ENCODE data around the gene SLC35F2.

SLC35F2 gene

DNA sequence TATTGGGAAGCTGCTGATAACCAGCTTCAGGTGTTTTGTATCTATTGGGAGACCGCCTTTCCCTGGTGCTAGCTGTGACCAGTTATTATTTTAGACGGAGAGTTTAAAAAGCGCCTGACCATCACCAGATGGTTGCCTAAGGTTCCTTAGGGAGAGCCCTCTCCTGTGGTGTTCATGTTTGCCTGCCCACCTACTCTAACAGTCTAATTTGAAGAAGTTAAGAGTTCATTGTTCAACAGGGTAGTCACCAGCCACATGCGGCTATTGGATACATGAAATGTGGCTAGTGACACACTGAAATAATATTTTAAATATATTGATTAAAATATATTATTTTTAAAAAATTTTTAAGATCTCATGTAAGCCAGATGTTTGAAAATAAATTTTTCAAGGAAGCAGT lies 75.5 kb downstream of the SLC35F2 start:
- Histone ChIP-seq H3K36me3 (ENCODE audit: control insufficient read depth in 1 of 2, insufficient read depth in 2 of 2, low read depth in 1 of 2, low read length in 2 of 2) (no peaks in the 10 kb centered on the region), H3K79me1 (replicated peaks; ENCODE audit: low read length, poor library complexity, severe bottlenecking) (no peaks in the 10 kb centered on the region), H3K4me3 (ENCODE audit: insufficient read depth in 1 of 2, low read depth in 1 of 2, low read length in 2 of 2) (no peak overlapping the region), H3K4me2 (ENCODE audit: low read length, poor library complexity, severe bottlenecking) (no peak overlapping the region), H3K23ac (ENCODE audit: low read length in 2 of 2) (no peak overlapping the region), H3K14ac (ENCODE audit: low read length in 2 of 2) (no peak overlapping the region), H3K9ac (ENCODE audit: low read length) (no peak overlapping the region), H2BK15ac (ENCODE audit: low read depth, poor library complexity, severe bottlenecking) (no peak overlapping the region), H2BK5ac (ENCODE audit: low read depth, low read length, poor library complexity, severe bottlenecking) (no peak overlapping the region), H4K91ac (ENCODE audit: low read length) (no peak overlapping the region), H2AFZ (ENCODE audit: low read depth, low read length) (no peak overlapping the region), H3K18ac (ENCODE audit: low read depth in 1 of 2, low read length in 2 of 2) (no peak overlapping the region), H3K27me3 (ENCODE audit: control insufficient read depth in 1 of 2, insufficient read depth in 1 of 2, low read length in 2 of 2) (no peaks in the 10 kb centered on the region), H2AK5ac (ENCODE audit: low read length, severe bottlenecking) (no peak overlapping the region), H3K4ac (ENCODE audit: low read depth in 1 of 2, low read length in 2 of 2) (no peak overlapping the region), H2BK12ac (ENCODE audit: low read length in 2 of 2) (no peak overlapping the region), H4K8ac (ENCODE audit: low read length) (no peak overlapping the region), H2BK120ac (ENCODE audit: low read depth, low read length) (no peak overlapping the region), H3K4me1 (ENCODE audit: control insufficient read depth, insufficient read depth, low read depth, low read length) (peaks cover under 1% of the 10 kb centered on the region), H3K9me3 (ENCODE audit: control insufficient read depth, low read length) (no peaks in the 10 kb centered on the region), H3K27ac (ENCODE audit: low read length, poor library complexity, severe bottlenecking) (no peak overlapping the region)
- DNase-seq: no peak
- 99% methylated on average over 3 of the region's 4 CpGs for WGBS

DNA sequence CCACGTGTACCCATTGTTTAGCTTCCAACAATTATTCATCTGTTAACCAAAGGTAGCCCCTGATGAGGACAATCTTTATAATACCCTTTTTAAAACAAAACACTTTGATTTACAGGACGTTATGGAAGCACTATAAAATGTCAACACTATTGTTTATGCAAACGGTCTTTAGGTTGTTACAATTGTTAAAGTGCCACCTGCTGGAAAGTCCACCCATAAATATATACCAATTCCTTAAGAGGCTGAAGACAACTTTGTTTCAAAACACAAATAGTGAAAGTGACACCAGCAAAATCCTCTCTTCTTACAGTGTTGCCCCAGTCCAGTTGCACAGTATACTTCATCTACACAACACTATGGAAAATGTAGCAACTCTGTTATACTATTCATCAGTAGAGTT lies 77.8 kb downstream of the SLC35F2 start:
- Histone ChIP-seq H2BK15ac (ENCODE audit: low read depth, poor library complexity, severe bottlenecking) (no peak overlapping the region), H4K91ac (ENCODE audit: low read length) (no peak overlapping the region), H3K27ac (ENCODE audit: low read length, poor library complexity, severe bottlenecking) (no peak overlapping the region), H3K4me3 (ENCODE audit: insufficient read depth in 1 of 2, low read depth in 1 of 2, low read length in 2 of 2) (no peak overlapping the region), H3K23ac (ENCODE audit: low read length in 2 of 2) (no peak overlapping the region), H4K8ac (ENCODE audit: low read length) (no peak overlapping the region), H2BK120ac (ENCODE audit: low read depth, low read length) (no peak overlapping the region), H3K9ac (ENCODE audit: low read length) (no peak overlapping the region), H2AFZ (ENCODE audit: low read depth, low read length) (no peak overlapping the region), H3K4me1 (ENCODE audit: control insufficient read depth, insufficient read depth, low read depth, low read length) (no peaks in the 10 kb centered on the region), H3K18ac (ENCODE audit: low read depth in 1 of 2, low read length in 2 of 2) (no peak overlapping the region), H3K27me3 (ENCODE audit: control insufficient read depth in 1 of 2, insufficient read depth in 1 of 2, low read length in 2 of 2) (no peaks in the 10 kb centered on the region), H3K9me3 (ENCODE audit: control insufficient read depth, low read length) (peaks cover 2% of the 10 kb centered on the region), H3K4ac (ENCODE audit: low read depth in 1 of 2, low read length in 2 of 2) (no peak overlapping the region), H2BK5ac (ENCODE audit: low read depth, low read length, poor library complexity, severe bottlenecking) (no peak overlapping the region), H3K79me1 (replicated peaks; ENCODE audit: low read length, poor library complexity, severe bottlenecking) (no peaks in the 10 kb centered on the region), H2BK12ac (ENCODE audit: low read length in 2 of 2) (no peak overlapping the region), H3K36me3 (ENCODE audit: control insufficient read depth in 1 of 2, insufficient read depth in 2 of 2, low read depth in 1 of 2, low read length in 2 of 2) (no peaks in the 10 kb centered on the region), H3K4me2 (ENCODE audit: low read length, poor library complexity, severe bottlenecking) (no peak overlapping the region), H2AK5ac (ENCODE audit: low read length, severe bottlenecking) (no peak overlapping the region), H3K14ac (ENCODE audit: low read length in 2 of 2) (no peak overlapping the region)
- 63% methylated on average over 3 of the region's 3 CpGs for WGBS
- no peak for DNase-seq

DNA sequence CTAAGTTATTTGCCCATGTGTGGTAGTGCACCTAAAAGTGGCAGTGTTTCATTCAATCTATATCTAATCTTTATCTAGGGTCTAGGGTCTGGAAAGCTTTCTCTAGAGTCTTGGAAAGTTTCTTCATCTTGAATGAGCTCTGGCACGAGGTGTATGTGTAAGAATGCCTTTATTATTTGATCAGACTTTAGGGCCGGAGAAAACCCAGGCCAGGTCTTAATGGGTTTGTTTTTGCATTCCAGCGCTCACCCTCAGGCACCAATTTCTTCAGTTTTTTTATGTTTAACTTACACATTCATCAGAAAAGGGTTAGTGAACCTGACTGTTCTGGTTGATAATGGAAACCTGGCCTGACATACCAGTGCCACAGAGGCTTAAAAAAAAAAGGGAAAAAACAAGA lies 78.5 kb downstream of the SLC35F2 start:
- H2AK5ac ChIP-seq (ENCODE audit: low read length, severe bottlenecking): no peak overlapping the region
- H3K4me3 ChIP-seq (ENCODE audit: insufficient read depth in 1 of 2, low read depth in 1 of 2, low read length in 2 of 2): no peak overlapping the region
- H3K14ac ChIP-seq (ENCODE audit: low read length in 2 of 2): no peak overlapping the region
- H4K91ac ChIP-seq (ENCODE audit: low read length): no peak overlapping the region
- 57% methylated on average over 1 of the region's 3 CpGs for WGBS
- no peak overlapping the region for H2BK5ac ChIP-seq (ENCODE audit: low read depth, low read length, poor library complexity, severe bottlenecking)
- no peak overlapping the region for H3K18ac ChIP-seq (ENCODE audit: low read depth in 1 of 2, low read length in 2 of 2)
- no peak overlapping the region for H3K27ac ChIP-seq (ENCODE audit: low read length, poor library complexity, severe bottlenecking)
- H4K8ac ChIP-seq (ENCODE audit: low read length): no peak overlapping the region
- no peak overlapping the region for H3K9ac ChIP-seq (ENCODE audit: low read length)
- H3K4me1 ChIP-seq (ENCODE audit: control insufficient read depth, insufficient read depth, low read depth, low read length): no peaks in the 10 kb centered on the region
- no peak overlapping the region for H2BK120ac ChIP-seq (ENCODE audit: low read depth, low read length)
- H2AFZ ChIP-seq (ENCODE audit: low read depth, low read length): no peak overlapping the region
- DNase-seq: no peak
- no peak overlapping the region for H2BK15ac ChIP-seq (ENCODE audit: low read depth, poor library complexity, severe bottlenecking)
- H3K23ac ChIP-seq (ENCODE audit: low read length in 2 of 2): no peak overlapping the region
- no peak overlapping the region for H2BK12ac ChIP-seq (ENCODE audit: low read length in 2 of 2)
- peaks cover 2% of the 10 kb centered on the region for H3K9me3 ChIP-seq (ENCODE audit: control insufficient read depth, low read length)
- no peaks in the 10 kb centered on the region for H3K36me3 ChIP-seq (ENCODE audit: control insufficient read depth in 1 of 2, insufficient read depth in 2 of 2, low read depth in 1 of 2, low read length in 2 of 2)
- H3K4me2 ChIP-seq (ENCODE audit: low read length, poor library complexity, severe bottlenecking): no peak overlapping the region
- no peaks in the 10 kb centered on the region for H3K79me1 ChIP-seq (replicated peaks; ENCODE audit: low read length, poor library complexity, severe bottlenecking)
- H3K27me3 ChIP-seq (ENCODE audit: control insufficient read depth in 1 of 2, insufficient read depth in 1 of 2, low read length in 2 of 2): no peaks in the 10 kb centered on the region
- no peak overlapping the region for H3K4ac ChIP-seq (ENCODE audit: low read depth in 1 of 2, low read length in 2 of 2)

DNA sequence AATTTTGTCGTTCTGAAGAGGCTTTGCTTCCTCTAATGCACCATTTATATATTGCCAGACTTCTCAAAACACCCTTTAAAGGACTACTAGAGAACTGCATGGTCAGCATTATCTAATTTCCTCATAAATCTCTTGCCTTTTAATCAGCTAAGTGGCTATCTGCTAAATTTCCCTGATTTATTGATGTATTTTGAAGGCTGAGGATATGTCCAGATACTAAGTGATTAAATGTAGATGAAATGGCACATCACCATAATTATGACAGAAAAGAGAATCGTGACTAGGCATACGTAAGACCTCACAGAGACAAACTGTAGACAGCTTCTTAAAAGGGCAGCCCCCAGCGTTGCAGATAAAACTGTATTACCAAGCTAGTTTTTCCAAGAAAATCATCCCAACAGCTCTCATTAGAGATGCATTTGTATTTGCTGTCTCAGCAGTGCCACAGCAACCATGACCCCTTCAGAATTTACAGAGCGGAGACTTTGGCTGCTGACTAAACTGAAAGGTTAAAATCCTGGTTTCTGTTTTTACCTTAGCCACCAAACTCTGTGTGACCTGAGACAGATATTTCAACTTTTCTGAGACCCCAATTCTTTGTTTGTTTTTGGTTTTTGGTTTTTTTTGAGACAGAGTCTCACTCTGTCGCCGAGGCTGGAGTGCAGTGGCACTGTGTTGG lies 79.6 kb downstream of the SLC35F2 start:
- Histone ChIP-seq H3K14ac (ENCODE audit: low read length in 2 of 2) (no peak overlapping the region), H2AK5ac (ENCODE audit: low read length, severe bottlenecking) (no peak overlapping the region), H2AFZ (ENCODE audit: low read depth, low read length) (no peak overlapping the region), H3K4me2 (ENCODE audit: low read length, poor library complexity, severe bottlenecking) (no peak overlapping the region), H3K27ac (ENCODE audit: low read length, poor library complexity, severe bottlenecking) (no peak overlapping the region), H3K27me3 (ENCODE audit: control insufficient read depth in 1 of 2, insufficient read depth in 1 of 2, low read length in 2 of 2) (no peaks in the 10 kb centered on the region), H2BK15ac (ENCODE audit: low read depth, poor library complexity, severe bottlenecking) (no peak overlapping the region), H2BK12ac (ENCODE audit: low read length in 2 of 2) (no peak overlapping the region), H3K9me3 (ENCODE audit: control insufficient read depth, low read length) (peaks cover 2% of the 10 kb centered on the region), H3K4me3 (ENCODE audit: insufficient read depth in 1 of 2, low read depth in 1 of 2, low read length in 2 of 2) (no peak overlapping the region), H4K8ac (ENCODE audit: low read length) (no peak overlapping the region), H2BK5ac (ENCODE audit: low read depth, low read length, poor library complexity, severe bottlenecking) (no peak overlapping the region), H3K18ac (ENCODE audit: low read depth in 1 of 2, low read length in 2 of 2) (no peak overlapping the region), H3K9ac (ENCODE audit: low read length) (no peak overlapping the region), H3K4ac (ENCODE audit: low read depth in 1 of 2, low read length in 2 of 2) (no peak overlapping the region), H3K4me1 (ENCODE audit: control insufficient read depth, insufficient read depth, low read depth, low read length) (no peaks in the 10 kb centered on the region), H2BK120ac (ENCODE audit: low read depth, low read length) (no peak overlapping the region), H3K36me3 (ENCODE audit: control insufficient read depth in 1 of 2, insufficient read depth in 2 of 2, low read depth in 1 of 2, low read length in 2 of 2) (no peaks in the 10 kb centered on the region), H3K23ac (ENCODE audit: low read length in 2 of 2) (no peak overlapping the region), H3K79me1 (replicated peaks; ENCODE audit: low read length, poor library complexity, severe bottlenecking) (no peaks in the 10 kb centered on the region), H4K91ac (ENCODE audit: low read length) (no peak overlapping the region)
- WGBS: 88% methylated on average over 7 of the region's 7 CpGs
- DNase-seq: no peak
